Breast epithelium (tissue), 3 donors: ENCODE measurements around the gene PAX4.
"Not testable (repeated sequence)": the region's sequence is repeated elsewhere in the genome, so short reads cannot be mapped to it uniquely, and the experiment has no call there.

Experiments used
- POLR2A ChIP-seq: fragments of 450-650 bp; IDR thresholded peaks from one replicate; pipeline ENCODE4 v1.6.1; 2016; ENCODE audit warnings: antibody characterized with exemption, mild to moderate bottlenecking, moderate library complexity
- POLR2AphosphoS5 ChIP-seq, 3 donors: sonication (generic); formaldehyde crosslinking; IDR thresholded peaks; one replicate each; pipeline ENCODE4 v1.6.1; 2017; ENCODE audit warnings: antibody characterized with exemption in 3 of 3
- TF ChIP-seq, protein P1 (sequence below), 3 donors: fragments of 450-650 bp; IDR thresholded peaks; one replicate each; pipeline ENCODE4 v1.5.1; 2016 to 2017; ENCODE audit warnings: antibody characterized with exemption in 3 of 3, mild to moderate bottlenecking in 3 of 3, moderate library complexity in 3 of 3

GRCh38 chr7:127568034-127568433 is 49.9 kb downstream of the PAX4 start:
- TF ChIP-seq, protein P1, sequence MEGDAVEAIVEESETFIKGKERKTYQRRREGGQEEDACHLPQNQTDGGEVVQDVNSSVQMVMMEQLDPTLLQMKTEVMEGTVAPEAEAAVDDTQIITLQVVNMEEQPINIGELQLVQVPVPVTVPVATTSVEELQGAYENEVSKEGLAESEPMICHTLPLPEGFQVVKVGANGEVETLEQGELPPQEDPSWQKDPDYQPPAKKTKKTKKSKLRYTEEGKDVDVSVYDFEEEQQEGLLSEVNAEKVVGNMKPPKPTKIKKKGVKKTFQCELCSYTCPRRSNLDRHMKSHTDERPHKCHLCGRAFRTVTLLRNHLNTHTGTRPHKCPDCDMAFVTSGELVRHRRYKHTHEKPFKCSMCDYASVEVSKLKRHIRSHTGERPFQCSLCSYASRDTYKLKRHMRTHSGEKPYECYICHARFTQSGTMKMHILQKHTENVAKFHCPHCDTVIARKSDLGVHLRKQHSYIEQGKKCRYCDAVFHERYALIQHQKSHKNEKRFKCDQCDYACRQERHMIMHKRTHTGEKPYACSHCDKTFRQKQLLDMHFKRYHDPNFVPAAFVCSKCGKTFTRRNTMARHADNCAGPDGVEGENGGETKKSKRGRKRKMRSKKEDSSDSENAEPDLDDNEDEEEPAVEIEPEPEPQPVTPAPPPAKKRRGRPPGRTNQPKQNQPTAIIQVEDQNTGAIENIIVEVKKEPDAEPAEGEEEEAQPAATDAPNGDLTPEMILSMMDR (IDR thresholded peaks at IDR 0.05): not testable (repeated sequence)
- TF ChIP-seq POLR2A; POLR2AphosphoS5 (IDR thresholded peaks at IDR 0.05): not testable (repeated sequence)
